NCI-H2196 (cell line): ENCODE data around the gene TSPAN18.

Source experiments
- DNase-seq: peaks from one replicate; lab custom pipeline; 2025; ENCODE audit not compliant: unreplicated experiment; lab: John Stamatoyannopoulos, UW

Gene TSPAN18

DNA sequence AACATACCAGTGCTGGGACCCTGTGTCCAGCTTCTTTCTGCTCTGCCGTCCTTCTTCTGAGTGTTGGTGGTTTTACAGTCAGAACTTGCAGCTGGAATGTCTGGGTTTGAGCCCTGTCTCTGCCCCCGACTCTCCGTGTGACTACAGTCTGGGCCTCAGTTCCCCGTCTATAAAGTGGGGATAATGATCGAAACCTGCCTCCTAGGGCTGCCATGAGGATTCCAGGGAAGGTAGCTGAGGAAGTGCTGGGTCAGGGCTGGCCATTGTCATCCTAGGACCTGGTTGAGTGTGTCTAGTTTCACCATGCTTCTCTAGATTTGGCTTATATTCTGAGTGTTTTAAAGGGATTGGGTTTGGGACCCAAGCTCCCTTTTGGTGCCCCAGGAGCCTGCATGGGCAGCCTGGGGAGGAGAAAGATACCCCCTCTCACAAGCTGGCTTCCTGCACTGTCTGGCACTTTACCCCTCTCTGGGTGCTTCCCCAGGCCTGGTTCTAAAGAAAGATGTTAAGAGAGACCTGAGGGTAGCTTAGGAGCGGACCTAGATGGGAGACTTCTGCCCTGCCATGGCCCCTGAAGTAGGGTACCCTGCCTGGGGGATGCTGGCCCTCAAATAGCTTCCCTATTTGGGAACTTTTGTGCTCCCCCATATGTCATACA is 49.9 kb downstream of the TSPAN18 start:
- DNase-seq = no peak

DNA sequence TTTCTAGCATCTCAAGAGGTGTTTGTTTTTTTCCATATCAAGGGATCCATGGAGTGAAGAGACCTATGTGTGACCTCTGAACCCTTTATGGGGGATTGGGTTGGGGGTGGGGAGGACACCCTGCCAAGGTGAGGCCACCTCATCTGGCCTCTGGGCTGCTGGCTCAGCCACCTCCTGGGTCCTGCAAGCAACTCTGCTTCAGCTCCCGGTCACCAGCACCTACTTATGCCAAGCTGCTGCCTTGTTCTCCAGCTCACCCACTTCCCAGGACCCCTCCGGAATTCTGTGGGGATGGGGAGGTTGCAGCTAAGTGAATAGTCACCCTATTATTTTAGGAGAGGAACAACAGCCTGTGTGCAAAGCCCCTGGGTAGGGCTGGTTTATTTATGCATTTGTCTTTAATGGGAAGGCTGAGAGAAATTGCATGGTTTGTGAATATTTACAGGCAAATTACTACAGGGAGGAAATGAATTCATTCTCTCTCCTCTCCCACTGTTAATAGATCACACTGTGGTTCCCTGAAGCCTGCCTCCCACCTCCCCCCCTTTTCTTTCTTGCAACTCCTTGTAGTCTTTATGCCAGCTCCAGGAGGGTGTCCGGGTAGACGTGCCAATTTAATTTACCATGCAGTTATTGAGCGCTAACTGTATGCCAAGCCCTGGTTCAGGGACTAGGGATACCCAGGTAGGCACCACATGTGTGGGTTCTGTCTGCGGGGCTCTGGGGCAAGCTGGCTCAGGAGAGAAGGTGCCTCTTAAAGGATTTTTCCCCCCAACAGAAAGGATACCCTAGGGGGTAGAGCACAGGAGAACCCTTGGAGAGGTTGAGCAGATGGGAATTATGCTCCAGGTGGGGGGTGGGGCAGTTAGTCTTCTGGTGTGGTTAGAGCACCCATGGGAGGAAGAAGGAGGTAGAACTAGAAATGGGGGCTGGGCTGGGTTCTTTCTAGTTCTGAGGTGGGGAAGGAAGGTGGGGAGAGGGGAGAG is 50.7 kb downstream of the TSPAN18 start:
- DNase-seq = no peak

DNA sequence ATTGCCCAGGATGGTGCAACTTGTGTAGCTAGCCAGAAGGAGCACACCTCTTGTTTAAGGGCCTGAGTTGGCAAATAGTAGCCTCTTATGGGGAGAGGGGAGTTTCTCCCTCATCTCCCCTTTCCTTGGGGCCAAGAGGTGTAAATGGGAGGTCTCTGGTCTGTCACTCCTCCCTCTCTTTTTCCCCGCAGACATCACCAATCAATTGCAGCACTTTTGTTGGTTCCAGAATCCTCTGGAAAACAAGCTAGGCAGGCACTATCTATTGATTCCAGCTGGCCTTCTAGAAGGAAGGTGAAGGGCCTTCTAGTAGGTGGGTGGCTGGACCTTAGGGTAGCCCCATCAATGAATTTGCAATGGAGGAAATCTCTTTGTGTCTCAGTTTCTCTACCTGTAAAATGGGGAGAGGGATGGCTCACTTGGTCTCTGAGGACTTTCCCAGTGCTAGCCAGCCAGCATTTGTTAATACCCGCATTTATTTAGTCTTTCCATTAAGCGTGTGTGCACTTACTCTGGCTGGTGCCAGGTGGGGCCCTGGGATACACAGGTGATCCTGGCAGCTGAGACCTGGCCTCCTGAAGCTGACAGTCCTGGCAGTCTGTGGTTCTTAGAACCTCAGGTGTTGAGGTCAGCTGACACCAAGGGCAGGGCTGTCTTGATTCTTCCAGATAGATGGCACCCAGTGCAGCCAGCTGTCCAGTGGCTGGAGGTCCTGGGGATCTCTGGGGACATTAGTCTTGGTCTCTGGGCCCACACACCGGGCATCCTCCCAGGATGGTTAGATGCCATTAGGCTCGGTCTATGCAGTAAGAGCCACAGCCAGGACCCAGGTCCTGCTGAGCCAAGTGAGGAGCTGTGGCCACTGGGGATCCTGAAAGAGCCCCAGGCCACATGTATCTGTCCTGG is 51.7 kb downstream of the TSPAN18 start:
- no peak for DNase-seq

DNA sequence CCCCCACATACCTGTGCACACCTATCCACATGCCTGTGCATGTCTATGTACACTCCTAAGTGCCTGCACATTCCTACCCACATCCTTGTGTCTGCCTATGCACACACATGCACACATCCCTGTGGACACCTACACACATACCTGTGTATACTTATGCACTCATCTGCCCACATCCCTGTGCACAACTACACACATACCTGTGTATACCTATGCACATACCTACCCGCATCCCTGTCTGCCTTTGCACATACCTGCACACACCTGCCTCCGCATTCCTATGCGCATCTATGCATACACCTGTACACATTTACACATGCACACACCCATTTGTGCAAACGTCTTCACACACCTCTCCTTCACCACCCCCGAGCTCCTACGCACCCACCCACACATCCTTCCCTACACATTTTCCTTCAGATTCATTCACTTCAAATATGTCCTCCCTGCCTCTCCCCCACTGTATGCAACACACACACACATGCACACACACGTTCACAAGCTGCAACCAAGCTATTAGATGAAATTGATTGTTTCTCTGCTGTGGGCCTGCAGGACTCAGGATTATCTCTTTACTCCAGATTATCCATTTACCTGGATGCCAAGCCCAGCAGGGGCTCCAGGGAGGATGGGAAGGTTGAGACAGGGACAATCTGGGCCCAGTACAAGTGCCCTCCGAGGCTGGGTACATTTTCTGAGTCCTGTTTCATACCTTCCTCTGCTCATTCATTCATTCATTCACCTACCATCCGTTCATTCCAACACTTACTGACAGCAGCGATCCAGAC is 53.2 kb downstream of the TSPAN18 start:
- no peak for DNase-seq

DNA sequence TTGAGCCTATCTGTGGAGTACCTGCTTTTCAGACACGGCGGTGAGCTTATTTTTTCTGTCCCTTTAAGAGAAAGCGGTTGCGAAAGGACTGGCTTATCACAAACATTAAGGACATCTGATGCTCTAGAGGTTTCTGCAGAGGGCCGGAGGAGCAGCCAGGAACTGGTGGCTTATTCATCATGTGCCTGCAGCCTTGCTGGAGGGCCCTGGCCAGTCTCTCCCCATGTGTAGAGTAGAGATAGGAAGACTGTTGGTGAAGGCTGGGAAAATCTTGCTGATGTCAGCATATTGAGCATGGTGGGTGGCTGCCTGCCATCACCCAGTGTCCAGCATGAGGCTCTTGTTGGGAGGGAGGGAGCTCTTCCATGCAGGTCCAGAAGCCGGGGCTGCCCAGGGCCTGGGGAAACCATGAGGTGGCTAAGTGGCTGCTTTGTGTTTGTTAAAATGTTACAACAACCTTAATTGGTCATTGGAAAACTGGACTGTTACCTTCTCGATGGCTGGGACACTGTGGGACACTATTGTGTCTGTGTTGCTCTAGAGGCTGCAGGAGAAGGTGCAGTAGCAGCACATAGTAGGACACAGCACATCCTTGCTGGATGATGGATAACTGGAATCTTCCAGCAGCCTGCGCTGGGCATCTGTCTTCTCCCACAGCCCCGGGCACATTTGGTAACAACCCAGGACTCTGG is 54.3 kb downstream of the TSPAN18 start:
- no peak for DNase-seq

DNA sequence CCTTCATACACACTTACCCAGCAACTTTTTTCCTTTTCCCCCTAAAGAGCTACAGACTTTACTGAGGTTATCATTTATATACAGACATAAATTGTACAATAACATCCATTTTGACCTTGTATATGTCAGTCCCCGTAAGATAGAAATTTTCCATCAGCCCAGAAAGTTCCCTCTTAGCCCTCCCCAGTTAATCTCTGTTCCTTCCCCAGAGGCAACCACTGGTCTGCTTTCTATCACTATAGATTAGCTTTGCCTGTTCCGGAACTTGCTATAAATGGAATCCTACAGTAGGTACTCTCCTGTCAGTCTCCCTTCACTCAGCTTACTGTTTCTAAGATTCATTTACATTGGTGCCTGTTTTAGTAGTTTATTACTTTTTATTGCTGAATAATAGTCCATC is 54.9 kb downstream of the TSPAN18 start:
- DNase-seq = no peak

DNA sequence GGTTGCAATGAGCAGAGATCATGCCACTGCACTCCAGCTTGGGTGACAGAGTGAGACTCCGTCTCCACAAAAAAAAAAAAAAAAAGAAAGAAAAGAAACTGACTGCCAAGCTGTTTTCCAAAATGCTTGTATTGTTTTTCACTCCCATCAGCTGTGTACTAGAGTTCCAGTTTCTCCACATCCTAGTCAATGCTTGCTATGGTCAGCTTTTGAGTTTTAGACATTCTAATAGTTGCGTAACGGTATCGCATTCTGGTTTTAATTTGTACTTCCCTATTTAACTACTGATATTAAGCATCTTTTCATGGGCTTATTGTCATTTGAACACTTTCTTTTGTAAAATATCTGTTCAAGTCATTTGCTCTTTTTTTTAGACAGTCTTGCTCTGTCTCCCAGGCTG is 55.7 kb downstream of the TSPAN18 start:
- no peak for DNase-seq

DNA sequence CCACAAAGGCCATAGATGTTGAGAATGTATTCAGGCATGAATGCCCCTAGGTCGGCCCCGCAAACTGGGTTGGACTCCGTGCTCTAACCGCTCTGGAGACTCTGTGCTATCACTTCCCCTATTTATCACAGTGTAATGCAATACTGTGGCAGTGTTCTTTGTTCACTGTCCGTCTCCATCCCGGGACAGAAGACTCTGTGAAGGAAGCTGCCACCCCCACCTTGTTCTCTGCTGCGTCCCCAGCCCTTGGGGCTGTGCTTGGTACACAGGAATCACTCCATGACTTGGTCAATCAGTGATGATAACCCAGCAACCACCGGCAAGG is 57.6 kb downstream of the TSPAN18 start:
- DNase-seq = no peak

DNA sequence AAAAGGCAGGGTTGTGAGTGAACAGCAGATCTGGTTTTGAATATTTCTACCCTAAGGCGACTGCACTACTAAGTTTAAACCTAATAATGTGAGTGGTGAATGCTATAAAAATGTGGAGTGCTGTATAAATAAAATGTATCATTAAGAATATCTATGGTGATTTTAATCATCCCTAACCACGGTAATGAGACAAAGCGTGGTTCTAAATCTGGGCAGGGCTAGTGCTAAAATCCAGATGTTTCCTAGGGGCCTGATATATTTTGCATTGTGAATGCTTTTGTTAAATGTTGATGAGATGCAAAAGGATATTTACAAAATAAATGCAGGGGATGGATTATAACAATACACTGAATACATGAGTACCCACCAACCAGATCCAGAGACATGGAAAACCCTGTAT is 58.1 kb downstream of the TSPAN18 start:
- DNase-seq = no peak

DNA sequence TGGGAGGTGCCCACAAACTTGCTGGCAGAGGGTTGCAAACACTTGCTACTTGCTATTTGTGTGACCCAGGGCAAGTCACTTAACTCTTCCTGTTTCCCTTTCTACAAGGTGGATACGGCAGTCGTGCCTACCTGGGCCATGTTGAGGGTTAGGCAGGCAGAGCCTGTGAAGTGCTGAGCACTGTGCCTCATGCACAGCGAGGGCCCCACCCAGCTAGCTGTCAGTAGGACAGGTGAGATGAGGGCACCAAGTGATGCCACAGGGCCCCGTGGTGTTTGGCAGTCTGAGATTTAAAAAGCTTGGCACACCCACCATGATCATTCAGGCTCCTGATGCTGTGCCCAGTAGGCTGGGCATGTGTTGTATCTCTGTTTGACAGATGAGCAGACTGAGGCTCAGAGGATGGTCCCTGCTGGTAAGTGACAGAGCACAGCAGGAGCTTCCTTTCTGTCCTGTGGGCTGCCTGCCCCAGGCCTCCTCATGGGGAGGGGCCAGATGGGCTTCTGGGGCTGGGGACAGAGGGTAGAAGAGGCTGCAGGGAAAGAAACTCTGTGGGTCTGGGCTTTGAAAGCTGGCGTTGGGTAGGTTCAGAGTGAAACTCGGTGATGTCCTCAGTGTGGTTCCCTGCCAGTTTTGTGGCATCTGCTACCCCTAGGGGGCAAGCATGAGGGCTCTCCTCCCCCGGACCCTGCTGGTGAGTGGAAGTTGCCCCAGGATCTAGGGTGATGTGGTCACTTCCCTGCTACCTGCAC is 59.3 kb downstream of the TSPAN18 start:
- DNase-seq = no peak

DNA sequence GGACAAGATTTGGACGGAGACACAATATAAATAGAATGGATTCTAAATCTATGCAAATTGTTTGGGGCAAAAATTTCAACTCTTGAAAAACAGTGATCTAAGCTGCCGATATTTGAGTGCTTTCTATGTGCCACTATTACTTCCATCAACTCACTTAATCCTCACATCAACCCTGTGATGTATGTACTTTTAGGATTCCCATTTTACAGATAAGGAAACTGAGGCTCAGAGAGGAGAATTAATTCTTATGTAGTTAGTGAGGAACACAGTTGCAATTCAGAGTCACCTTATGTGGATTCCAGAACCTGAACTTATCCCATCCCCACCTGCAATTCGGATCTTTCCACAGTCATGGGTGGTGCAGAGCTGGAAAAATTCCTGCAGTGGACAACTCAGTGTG is 60.3 kb downstream of the TSPAN18 start:
- DNase-seq = no peak

DNA sequence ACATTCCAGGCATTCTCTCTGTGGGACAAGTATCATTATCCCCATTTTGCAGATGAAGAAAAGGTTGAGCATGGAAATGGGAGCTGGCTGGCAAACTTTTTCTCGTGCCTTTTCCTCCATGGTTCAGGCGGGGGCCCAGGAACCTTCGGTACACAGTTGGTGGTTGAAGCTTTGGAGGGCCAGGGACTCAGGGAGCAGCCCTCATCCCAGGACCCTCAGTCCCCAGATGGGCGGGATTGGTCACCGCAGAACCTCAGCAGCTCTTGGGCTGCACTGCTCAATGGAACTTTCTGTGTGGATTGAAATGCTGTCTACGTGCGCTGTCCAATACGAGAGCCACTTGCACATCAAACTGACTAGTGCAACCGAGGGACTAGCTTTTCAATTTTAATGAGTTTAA is 61.2 kb downstream of the TSPAN18 start:
- no peak for DNase-seq

DNA sequence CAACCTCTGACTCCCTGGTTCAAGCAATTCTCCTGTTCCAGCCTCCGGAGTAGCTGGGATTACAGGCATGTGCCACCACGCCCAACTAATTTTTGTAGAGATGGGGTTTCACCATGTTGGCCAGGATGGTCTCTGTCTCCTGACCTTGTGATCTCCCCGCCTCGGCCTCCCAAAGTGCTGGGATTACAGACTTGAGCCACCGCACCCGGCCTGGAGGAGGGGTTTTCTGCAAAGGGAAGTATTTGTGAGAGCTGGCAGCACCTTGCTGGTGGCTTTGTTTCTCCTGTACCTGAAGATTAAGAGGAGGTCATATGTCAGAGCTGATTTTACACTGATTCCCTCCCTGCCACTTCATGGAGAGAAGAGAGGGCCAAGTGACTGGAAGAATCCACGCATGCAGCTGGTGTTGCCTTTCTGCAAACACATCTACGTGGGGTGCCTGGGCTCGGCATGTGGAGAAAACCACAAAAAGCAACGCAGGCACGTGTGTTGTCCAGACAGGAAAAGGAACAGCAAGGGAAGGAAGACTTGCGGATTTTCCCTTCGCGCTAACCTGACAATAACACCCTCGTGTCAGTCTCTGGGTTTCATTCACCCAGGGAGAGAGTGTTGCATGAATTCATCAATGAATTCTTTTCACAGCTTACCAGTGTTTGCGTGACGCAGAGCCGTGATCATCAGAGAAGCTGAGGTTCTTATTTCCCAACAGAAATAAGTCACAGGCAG is 61.9 kb downstream of the TSPAN18 start:
- no peak for DNase-seq

DNA sequence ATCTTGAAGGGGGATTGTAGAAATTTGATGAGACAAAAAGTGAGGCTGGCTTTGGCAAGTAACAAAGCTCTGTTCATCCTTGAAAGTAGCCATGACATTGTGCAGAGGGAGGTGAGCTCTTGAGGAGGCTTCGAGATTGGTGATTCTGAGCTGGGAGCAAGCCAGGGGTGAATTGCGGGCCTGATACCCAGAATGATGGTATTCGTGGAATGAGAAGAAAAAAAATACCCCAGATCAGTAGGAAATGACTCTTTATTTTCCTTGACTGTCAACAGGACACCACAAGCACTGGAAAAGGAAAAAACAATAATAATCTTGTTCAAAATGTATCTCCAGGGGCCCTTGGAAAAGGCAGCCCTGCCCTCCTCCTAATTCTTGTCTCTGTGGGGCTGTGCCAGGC is 62.7 kb downstream of the TSPAN18 start:
- no peak for DNase-seq

DNA sequence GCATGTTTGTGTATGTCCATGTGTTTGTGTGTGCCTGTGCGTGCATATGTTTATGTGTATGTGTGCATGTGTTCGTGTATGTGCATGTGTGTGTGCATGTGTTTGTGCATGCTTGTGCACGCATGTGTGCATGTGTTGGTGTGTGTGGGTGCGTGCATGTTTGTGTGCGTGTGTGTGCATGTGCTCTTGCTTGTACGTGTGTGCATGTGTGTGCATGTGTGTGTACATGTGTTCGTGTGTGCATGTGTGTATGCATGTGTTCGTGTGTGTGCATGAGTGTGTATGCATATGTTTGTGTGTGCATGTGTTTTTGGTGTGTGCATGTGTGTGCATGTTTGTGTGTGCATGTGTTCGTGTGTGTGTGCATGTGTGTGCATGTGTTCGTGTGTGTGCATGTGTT is 63.4 kb downstream of the TSPAN18 start:
- no peak for DNase-seq

DNA sequence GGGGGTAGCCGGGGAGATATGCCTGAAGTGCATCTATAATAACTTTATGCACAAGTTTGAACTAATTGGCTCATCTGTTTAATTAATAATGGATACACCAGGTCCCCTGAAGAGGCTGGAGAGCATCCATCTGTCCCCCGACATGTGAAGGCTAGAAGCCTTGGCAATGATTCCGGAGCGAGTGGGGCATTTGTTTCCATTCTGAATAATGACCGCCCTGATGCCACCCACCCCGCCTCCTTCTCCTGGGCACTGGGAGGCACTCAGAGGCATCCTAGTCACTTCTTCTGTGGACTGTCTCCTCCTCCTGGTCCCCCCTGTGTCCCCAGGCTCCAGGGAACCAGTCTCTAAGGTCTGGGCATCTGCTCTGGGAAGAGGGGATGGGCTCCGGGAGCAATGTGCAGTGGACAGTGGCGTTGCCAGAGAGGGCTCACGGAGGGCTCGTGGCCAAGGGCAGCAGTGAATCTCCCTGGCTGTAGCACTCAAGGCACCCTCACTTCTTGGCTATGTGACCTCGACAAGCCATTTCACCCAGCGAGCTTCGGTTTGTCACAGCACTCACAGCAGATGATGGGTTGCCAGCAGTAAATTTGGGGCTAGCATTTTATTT is 64.7 kb downstream of the TSPAN18 start:
- DNase-seq = no peak

DNA sequence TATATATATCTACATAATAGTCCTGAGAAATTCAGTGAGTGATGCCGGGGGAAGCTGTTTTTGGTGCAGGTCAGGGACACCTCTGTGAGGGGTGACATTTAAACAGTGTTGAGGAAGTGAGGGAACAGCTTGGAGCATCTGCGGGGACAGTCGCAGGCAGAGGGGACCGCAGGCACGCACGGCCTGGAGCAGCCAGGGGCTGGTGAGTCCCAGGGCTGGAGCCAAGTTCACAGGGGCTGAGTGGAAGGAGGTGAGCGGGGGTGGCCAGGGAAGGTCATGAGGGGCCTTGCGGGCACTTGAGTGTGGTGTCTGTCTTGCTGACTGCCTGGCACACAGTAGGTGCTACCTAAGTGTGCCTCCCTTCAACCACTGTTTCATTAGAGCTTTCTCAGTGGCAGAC is 65.4 kb downstream of the TSPAN18 start:
- no peak for DNase-seq

DNA sequence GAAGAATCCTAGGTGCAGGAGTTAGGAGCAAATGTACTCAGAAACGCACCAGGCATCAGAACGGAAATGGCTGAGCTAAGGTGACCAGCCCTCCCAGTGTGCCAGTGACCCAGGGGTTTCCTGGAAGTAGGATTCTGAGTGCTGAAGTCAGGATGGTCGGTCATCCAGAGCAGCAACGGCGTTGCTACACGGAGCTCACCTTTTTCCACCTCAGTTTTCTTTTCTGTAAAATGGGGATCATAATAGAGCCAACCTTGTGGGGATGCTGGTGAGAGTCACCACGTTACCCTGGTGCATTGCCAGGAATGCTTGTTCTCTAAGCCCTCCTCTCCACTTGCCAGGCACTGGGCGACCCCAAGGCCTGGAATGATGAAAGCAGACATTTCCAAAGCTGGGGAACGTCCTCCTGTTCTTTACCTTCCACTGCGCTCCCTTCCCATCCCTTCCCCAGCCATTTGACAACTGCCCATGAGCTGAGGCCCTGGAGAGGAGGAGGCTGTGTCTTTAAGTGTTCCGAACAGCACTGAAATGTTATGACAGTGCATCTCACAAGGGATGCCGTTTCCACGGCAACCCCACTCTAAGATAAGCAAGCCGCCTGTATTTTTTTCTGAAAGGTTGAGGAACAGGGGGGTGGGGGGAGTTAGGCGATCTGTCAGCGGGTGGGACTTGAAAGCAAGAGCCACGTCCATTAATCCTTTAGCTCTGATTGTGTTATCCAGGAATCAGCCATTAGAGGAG is 66.8 kb downstream of the TSPAN18 start:
- no peak for DNase-seq
